Measurements from ENCODE around the gene ANO2.

The ANO2 gene

GRCh38 chr12:5964913-5965900, 20.1 kb upstream of the ANO2 start:
- DNase-seq (ENCODE audit: low read depth in 3 of 3) = no peak

GRCh38 chr12:5963515-5963914, 18.5 kb upstream of the ANO2 start:
- DNase-seq (ENCODE audit: low read depth in 3 of 3) = no peak

- no peak for DNase-seq (ENCODE audit: low read depth in 3 of 3)
These were observed 15.7 kb upstream of the ANO2 start for GRCh38 chr12:5960783-5961182.

GRCh38 chr12:5956987-5957386, 11.9 kb upstream of the ANO2 start:
- DNase-seq (ENCODE audit: low read depth in 3 of 3) = no peak

GRCh38 chr12:5954661-5955060, 9.6 kb upstream of the ANO2 start:
- DNase-seq (ENCODE audit: low read depth in 3 of 3) = no peak

- no peak for DNase-seq (ENCODE audit: low read depth in 3 of 3)
These were observed 9.0 kb upstream of the ANO2 start for GRCh38 chr12:5953835-5954586.

GRCh38 chr12:5952031-5952430, 7.0 kb upstream of the ANO2 start:
- no peak for DNase-seq (ENCODE audit: low read depth in 3 of 3)

- no peak for DNase-seq (ENCODE audit: low read depth in 3 of 3)
These were observed 3.6 kb upstream of the ANO2 start for GRCh38 chr12:5948696-5949095.

GRCh38 chr12:5947006-5947405, 1.9 kb upstream of the ANO2 start:
- DNase-seq (ENCODE audit: low read depth in 3 of 3) = no peak

GRCh38 chr12:5946388-5946787, 1.3 kb upstream of the ANO2 start:
- no peak for DNase-seq (ENCODE audit: low read depth in 3 of 3)

GRCh38 chr12:5944688-5945070, 380 bp downstream of the ANO2 start:
- DNase-seq (ENCODE audit: low read depth in 3 of 3) = no peak

- no peak for DNase-seq (ENCODE audit: low read depth in 3 of 3)
These were observed 1.0 kb downstream of the ANO2 start for GRCh38 chr12:5944053-5944452.

GRCh38 chr12:5941907-5942306, 3.2 kb downstream of the ANO2 start:
- no peak for DNase-seq (ENCODE audit: low read depth in 3 of 3)

GRCh38 chr12:5927732-5928516, 17.1 kb downstream of the ANO2 start:
- DNase-seq (ENCODE audit: low read depth in 3 of 3) = no peak

- no peak for DNase-seq (ENCODE audit: low read depth in 3 of 3)
These were observed 19.4 kb downstream of the ANO2 start for GRCh38 chr12:5925646-5926045.

GRCh38 chr12:5924342-5924741, 20.7 kb downstream of the ANO2 start:
- no peak for DNase-seq (ENCODE audit: low read depth in 3 of 3)

- no peak for DNase-seq (ENCODE audit: low read depth in 3 of 3)
These were observed 21.3 kb downstream of the ANO2 start for GRCh38 chr12:5923751-5924150.

GRCh38 chr12:5923043-5923605, 21.9 kb downstream of the ANO2 start:
- DNase-seq (ENCODE audit: low read depth in 3 of 3) = no peak

- no peak for DNase-seq (ENCODE audit: low read depth in 3 of 3)
These were observed 22.8 kb downstream of the ANO2 start for GRCh38 chr12:5921966-5922899.

- DNase-seq (ENCODE audit: low read depth in 3 of 3) = no peak
These were observed 23.8 kb downstream of the ANO2 start for GRCh38 chr12:5921027-5921909.

Data from stimulated activated CD4-positive, alpha-beta T cell treated with anti-CD3 and anti-CD28 coated beads, TNF-alpha, amount 100 ng/mL, for 4 hours (primary cell).